RWPE2 (cell line): Measurements from ENCODE around the gene GNAQ.

ENCODE experiments used
- ATAC-seq: fragments of 200-7000 bp; cut with Tn5 transposase; 3 replicates; pipeline ENCODE4 v1.9.1; 2021; ENCODE audit warnings: low read depth
- DNase-seq: peaks from one replicate; pipeline ENCODE4 v3.0.0-alpha.2; 2020; ENCODE audit warnings: low spot score
- H3K27ac ChIP-seq: fragments of 450-650 bp; 2 replicates; pipeline ENCODE4 v1.5.1; 2017; ENCODE audit warnings: mild to moderate bottlenecking; ENCODE audit not compliant: poor library complexity, severe bottlenecking
- H3K27me3 ChIP-seq: fragments of 250-450 bp; sonication (Bioruptor Pico); 2 replicates; pipeline ENCODE4 v1.5.1; 2021; ENCODE audit warnings: mild to moderate bottlenecking, moderate library complexity; ENCODE audit not compliant: insufficient read depth, poor library complexity, severe bottlenecking
- H3K36me3 ChIP-seq: fragments of 250-450 bp; sonication (Bioruptor Pico); 2 replicates; pipeline ENCODE4 v1.5.1; 2020; ENCODE audit warnings: low read depth, mild to moderate bottlenecking, moderate library complexity
- H3K4me1 ChIP-seq: fragments of 250-450 bp; sonication (Bioruptor Pico); 2 replicates; pipeline ENCODE4 v1.5.1; 2021; ENCODE audit warnings: mild to moderate bottlenecking, moderate library complexity; ENCODE audit not compliant: insufficient read depth, poor library complexity, severe bottlenecking
- H3K4me3 ChIP-seq: fragments of 250-450 bp; sonication (Bioruptor Pico); 2 replicates; pipeline ENCODE4 v1.5.1; 2021; ENCODE audit warnings: mild to moderate bottlenecking, moderate library complexity; ENCODE audit not compliant: severe bottlenecking
- H3K9me3 ChIP-seq: fragments of 250-450 bp; sonication (Bioruptor Pico); 2 replicates; pipeline ENCODE4 v1.5.1; 2021; ENCODE audit warnings: mild to moderate bottlenecking, moderate library complexity; ENCODE audit not compliant: severe bottlenecking
- CTCF ChIP-seq: fragments of 450-650 bp; IDR thresholded peaks from one replicate; pipeline ENCODE4 v1.5.1; 2017; ENCODE audit warnings: mild to moderate bottlenecking, moderate library complexity; ENCODE audit not compliant: poor library complexity, severe bottlenecking

GNAQ gene

GRCh38 chr9:77803423-77803822 is 228.2 kb downstream of the GNAQ start:
- no peak for TF ChIP-seq CTCF
- 0 out of 2 replicates have a peak, but pooled peaks cover 3% of the 10 kb centered on the region for H3K36me3 ChIP-seq
- H3K4me3 ChIP-seq = no peak overlapping the region
- no peak overlapping the region for H3K27ac ChIP-seq
- H3K9me3 ChIP-seq = no peaks in the 10 kb centered on the region
- DNase-seq (no peak), ATAC-seq (no peak)
- H3K27me3 ChIP-seq = no peaks in the 10 kb centered on the region
- H3K4me1 ChIP-seq = peaks cover 15% of the 10 kb centered on the region

- Histone ChIP-seq H3K4me1 (peaks cover 8% of the 10 kb centered on the region), H3K27me3 (no peaks in the 10 kb centered on the region), H3K27ac (no peak overlapping the region), H3K36me3 (0 out of 2 replicates have a peak, but pooled peaks cover 3% of the 10 kb centered on the region), H3K4me3 (no peak overlapping the region), H3K9me3 (no peaks in the 10 kb centered on the region)
- DNase-seq (no peak), ATAC-seq (no peak)
- TF ChIP-seq CTCF = no peak
Measured at GRCh38 chr9:77802515-77803293, 228.9 kb downstream of the GNAQ start.

- 0 out of 2 replicates have a peak, but pooled peaks cover 3% of the 10 kb centered on the region for H3K36me3 ChIP-seq
- no peaks in the 10 kb centered on the region for H3K9me3 ChIP-seq
- no peak for DNase-seq
- no peak overlapping the region for H3K27ac ChIP-seq
- no peaks in the 10 kb centered on the region for H3K27me3 ChIP-seq
- no peak for TF ChIP-seq CTCF
- no peak for ATAC-seq
- no peak overlapping the region for H3K4me3 ChIP-seq
- H3K4me1 ChIP-seq = peaks cover 4% of the 10 kb centered on the region
Measured at GRCh38 chr9:77802064-77802463, 229.5 kb downstream of the GNAQ start.

GRCh38 chr9:77800924-77801551 is 230.6 kb downstream of the GNAQ start:
- no peak for ATAC-seq

More at GRCh38 chr9:77800924-77801551, 230.6 kb downstream of the GNAQ start:
- Histone ChIP-seq H3K9me3 (no peaks in the 10 kb centered on the region), H3K4me3 (no peak overlapping the region), H3K36me3 (peaks cover 7% of the 10 kb centered on the region; the same call in 1 of the 2 replicates), H3K4me1 (no peaks in the 10 kb centered on the region), H3K27ac (no peak overlapping the region), H3K27me3 (no peaks in the 10 kb centered on the region)
- TF ChIP-seq CTCF = no peak
- DNase-seq = no peak
